OCI-LY3 (cell line): ENCODE data around the gene RNF111.

Experiments
- EZH2phosphoT487 ChIP-seq: fragments of 200-600 bp; shearing (Covaris generic); IDR thresholded peaks from 2 replicates; pipeline ENCODE4 v1.6.1; 2018; ENCODE audit warnings: antibody characterized with exemption, mixed run types, low read depth
- TF ChIP-seq, protein P1 (sequence below): fragments of 200-600, 300-600 bp; sonication (generic); IDR thresholded peaks from 2 replicates; pipeline ENCODE4 v1.5.1; 2014; ENCODE audit warnings: antibody characterized with exemption, low read length, low read depth

DNA sequence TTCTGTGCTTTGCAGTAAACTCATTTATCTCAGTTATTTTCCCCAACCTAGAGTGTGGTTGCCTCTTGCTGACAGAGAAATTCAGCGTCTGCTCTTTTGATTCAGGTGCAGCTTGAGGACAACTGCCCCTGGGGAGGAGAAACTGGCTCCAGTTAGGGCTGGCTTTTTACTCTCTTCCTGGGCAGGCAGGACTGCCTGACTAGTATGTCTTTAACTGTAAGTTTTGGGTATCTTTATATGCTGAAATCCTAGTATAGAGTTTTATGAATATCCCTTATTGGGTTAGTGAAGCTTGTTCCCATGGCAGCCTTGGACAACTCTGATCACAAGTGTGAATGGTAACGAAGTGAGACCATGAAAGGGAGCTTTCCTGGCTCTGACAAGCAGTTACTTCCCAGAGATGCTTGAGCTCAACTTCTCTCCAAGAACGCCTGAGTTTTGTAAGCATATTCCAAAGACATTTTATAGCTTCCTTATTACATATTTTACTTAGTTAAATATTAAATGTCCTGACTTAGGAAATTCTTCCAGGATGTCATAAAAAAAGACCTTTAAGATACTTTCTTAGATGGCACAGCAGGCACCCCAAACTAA is 144.6 kb downstream of the RNF111 start:
- TF ChIP-seq, protein P1, sequence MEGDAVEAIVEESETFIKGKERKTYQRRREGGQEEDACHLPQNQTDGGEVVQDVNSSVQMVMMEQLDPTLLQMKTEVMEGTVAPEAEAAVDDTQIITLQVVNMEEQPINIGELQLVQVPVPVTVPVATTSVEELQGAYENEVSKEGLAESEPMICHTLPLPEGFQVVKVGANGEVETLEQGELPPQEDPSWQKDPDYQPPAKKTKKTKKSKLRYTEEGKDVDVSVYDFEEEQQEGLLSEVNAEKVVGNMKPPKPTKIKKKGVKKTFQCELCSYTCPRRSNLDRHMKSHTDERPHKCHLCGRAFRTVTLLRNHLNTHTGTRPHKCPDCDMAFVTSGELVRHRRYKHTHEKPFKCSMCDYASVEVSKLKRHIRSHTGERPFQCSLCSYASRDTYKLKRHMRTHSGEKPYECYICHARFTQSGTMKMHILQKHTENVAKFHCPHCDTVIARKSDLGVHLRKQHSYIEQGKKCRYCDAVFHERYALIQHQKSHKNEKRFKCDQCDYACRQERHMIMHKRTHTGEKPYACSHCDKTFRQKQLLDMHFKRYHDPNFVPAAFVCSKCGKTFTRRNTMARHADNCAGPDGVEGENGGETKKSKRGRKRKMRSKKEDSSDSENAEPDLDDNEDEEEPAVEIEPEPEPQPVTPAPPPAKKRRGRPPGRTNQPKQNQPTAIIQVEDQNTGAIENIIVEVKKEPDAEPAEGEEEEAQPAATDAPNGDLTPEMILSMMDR = no peak
- TF ChIP-seq EZH2phosphoT487 = no peak
